ENCODE results near the gene SMPX. TPM values are rescaled to one million over a fixed set of nuclear protein-coding genes. Genes with fewer than 3 reads are reported as not detected.

The SMPX gene
- total and polyA plus RNA-seq, 7 donors = 0.89 to 111 (median 25.5) TPM; not detected in 1

DNA sequence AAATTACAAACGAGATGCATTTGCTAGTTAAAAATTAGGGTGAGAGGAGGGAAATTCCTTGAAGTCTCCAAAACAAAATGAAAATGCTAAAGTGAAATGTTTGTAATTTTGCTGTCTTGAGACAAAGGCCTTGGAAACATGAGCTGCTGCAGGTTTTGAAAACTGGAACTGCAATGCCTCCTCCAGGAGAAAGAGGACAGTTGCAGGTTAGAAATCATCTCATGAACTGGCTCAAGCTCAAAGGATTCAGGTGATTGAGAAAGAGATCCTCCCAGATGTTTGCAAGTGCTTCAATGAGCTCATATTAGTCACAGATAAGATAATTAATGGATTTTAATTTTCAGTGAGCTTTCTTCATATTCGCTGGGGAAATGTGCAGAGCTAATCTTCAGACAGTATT, 32.4 kb downstream of the SMPX start:
- H3K4me3 ChIP-seq = no peak overlapping the region
- H3K27ac ChIP-seq = no peak overlapping the region
- peaks cover 0 to 9% (median 0%) of the 10 kb centered on the region in 4 donors for H3K4me1 ChIP-seq
- 9 to 19% methylated on average over 2 of the region's 2 CpGs for WGBS, 2 donors
- no peaks in the 10 kb centered on the region for H3K9me3 ChIP-seq
- H3K36me3 ChIP-seq = no peaks in the 10 kb centered on the region
- TF ChIP-seq POLR2AphosphoS5 (IDR thresholded peaks at IDR 0.05) (no peak), POLR2A (IDR thresholded peaks at IDR 0.05) (no peak), EP300 (IDR thresholded peaks at IDR 0.05) (no peak)
- TF ChIP-seq, protein P1, sequence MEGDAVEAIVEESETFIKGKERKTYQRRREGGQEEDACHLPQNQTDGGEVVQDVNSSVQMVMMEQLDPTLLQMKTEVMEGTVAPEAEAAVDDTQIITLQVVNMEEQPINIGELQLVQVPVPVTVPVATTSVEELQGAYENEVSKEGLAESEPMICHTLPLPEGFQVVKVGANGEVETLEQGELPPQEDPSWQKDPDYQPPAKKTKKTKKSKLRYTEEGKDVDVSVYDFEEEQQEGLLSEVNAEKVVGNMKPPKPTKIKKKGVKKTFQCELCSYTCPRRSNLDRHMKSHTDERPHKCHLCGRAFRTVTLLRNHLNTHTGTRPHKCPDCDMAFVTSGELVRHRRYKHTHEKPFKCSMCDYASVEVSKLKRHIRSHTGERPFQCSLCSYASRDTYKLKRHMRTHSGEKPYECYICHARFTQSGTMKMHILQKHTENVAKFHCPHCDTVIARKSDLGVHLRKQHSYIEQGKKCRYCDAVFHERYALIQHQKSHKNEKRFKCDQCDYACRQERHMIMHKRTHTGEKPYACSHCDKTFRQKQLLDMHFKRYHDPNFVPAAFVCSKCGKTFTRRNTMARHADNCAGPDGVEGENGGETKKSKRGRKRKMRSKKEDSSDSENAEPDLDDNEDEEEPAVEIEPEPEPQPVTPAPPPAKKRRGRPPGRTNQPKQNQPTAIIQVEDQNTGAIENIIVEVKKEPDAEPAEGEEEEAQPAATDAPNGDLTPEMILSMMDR (IDR thresholded peaks at IDR 0.05) = no peak
- no peak for DNase-seq
- H3K27me3 ChIP-seq = no peaks in the 10 kb centered on the region
- intact Hi-C loops (cut with DNase I) = no loop called here

DNA sequence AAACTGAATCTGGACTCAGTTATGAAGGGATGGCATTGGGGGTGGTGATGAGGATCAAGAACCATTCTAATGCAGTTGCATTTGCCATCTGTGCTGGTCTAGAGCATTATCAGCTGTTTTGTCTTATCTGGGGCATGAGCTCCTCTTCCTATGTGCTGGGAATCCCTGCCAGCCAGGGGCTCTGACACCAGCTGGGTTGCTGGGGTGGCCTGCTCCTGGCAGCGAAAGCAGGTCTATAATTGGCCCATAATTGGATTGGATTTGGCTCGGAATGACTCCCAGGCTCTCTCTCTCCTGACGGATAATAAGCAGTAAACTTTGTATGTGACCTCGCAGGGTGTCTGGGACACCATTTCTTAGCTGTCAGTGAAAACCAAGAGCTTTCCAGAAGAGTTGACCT, 34.1 kb downstream of the SMPX start:
- Histone ChIP-seq H3K27ac (no peak overlapping the region), H3K4me3 (no peak overlapping the region), H3K27me3 (no peaks in the 10 kb centered on the region), H3K4me1 (peaks cover 0 to 9% (median 0%) of the 10 kb centered on the region in 4 donors), H3K9me3 (no peaks in the 10 kb centered on the region), H3K36me3 (no peaks in the 10 kb centered on the region)
- WGBS, 2 donors = 81 to 85% methylated on average over 4 of the region's 4 CpGs
- intact Hi-C loops (cut with DNase I) = no loop called here
- no peak for TF ChIP-seq EP300 (IDR thresholded peaks at IDR 0.05)
- no peak for TF ChIP-seq POLR2A (IDR thresholded peaks at IDR 0.05)
- TF ChIP-seq, protein P1 (IDR thresholded peaks at IDR 0.05) = no peak
- TF ChIP-seq POLR2AphosphoS5 (IDR thresholded peaks at IDR 0.05) = no peak
- DNase-seq = no peak

DNA sequence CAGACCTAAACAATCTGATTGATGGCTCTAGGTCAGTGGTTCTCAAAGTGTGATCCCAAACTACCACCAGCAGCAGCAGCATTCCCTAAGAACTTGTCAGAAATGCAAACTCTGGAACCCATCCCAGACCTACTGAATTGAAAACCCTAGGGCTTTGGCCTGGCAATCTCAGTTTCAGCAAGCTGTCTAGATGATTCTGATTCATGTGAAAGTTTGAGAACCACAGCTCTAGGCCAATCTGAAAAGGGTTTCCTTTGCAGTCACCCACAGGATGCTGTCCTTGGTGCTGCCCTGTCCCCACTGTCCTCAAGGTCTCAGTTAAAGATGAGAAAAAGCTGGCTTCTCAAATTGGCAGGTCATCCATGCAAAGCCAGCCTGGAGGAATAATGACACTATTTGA, 34.8 kb downstream of the SMPX start:
- Histone ChIP-seq H3K27me3 (no peaks in the 10 kb centered on the region), H3K4me1 (peaks cover 0 to 5% (median 0%) of the 10 kb centered on the region in 4 donors), H3K27ac (no peak overlapping the region), H3K4me3 (no peak overlapping the region), H3K36me3 (no peaks in the 10 kb centered on the region), H3K9me3 (no peaks in the 10 kb centered on the region)
- intact Hi-C loops (cut with DNase I) = no loop called here
- no peak for DNase-seq
- no peak for TF ChIP-seq POLR2A (IDR thresholded peaks at IDR 0.05)
- TF ChIP-seq POLR2AphosphoS5 (IDR thresholded peaks at IDR 0.05) = no peak
- no peak for TF ChIP-seq EP300 (IDR thresholded peaks at IDR 0.05)
- TF ChIP-seq, protein P1 (IDR thresholded peaks at IDR 0.05) = no peak

DNA sequence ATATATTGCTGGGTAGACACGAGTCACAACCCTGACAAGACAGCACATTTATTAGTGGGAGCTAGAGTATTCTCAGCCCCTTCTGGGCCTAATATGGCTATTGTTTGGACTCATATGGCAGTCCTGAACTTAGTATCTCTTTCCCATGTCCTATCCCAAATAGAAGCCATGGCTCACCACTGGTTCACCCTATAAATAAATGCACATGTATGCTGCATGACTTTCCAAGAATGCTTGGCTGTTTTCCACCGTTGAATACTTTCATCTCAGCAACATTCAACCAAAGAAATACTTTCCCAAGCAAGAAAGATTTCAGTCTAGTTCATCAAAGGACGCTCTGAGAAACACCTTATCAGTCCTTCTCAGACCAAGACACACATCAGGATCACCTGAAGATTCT, 36.7 kb downstream of the SMPX start:
- TF ChIP-seq EP300 (IDR thresholded peaks at IDR 0.05) (no peak), POLR2A (IDR thresholded peaks at IDR 0.05) (no peak), POLR2AphosphoS5 (IDR thresholded peaks at IDR 0.05) (no peak)
- TF ChIP-seq, protein P1 (IDR thresholded peaks at IDR 0.05) = no peak
- Histone ChIP-seq H3K9me3 (no peaks in the 10 kb centered on the region), H3K27ac (no peak overlapping the region), H3K27me3 (no peaks in the 10 kb centered on the region), H3K4me3 (no peak overlapping the region), H3K4me1 (peaks cover 0 to 5% (median 0%) of the 10 kb centered on the region in 4 donors), H3K36me3 (no peaks in the 10 kb centered on the region)
- WGBS, 2 donors = 83 to 87% methylated on average over 3 of the region's 3 CpGs
- intact Hi-C loops (cut with DNase I) = no loop called here
- DNase-seq = no peak

DNA sequence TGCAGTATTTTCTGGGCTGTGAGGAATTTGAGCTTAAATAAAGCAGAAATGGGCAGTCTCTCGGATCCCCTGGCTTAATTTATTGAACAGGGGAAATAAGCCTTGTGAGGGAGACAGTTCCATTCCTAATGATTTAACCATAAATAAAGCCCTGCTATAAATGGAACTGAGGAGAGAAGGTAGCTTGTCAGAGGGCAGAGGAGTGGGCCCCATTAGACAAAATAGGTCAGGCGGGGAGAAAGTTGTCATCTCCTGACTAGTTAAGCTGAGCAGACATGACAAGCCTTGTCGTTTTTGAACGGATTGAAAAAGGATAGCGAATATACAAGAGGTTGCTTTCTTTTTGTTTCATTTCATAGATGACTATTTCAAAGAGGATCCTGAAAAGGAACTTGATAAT, 39.3 kb downstream of the SMPX start:
- TF ChIP-seq EP300 (IDR thresholded peaks at IDR 0.05) (no peak), POLR2AphosphoS5 (IDR thresholded peaks at IDR 0.05) (no peak), POLR2A (IDR thresholded peaks at IDR 0.05) (no peak)
- TF ChIP-seq, protein P1 (IDR thresholded peaks at IDR 0.05) = no peak
- DNase-seq = no peak
- Histone ChIP-seq H3K4me3 (no peak overlapping the region), H3K27ac (no peak overlapping the region), H3K27me3 (no peaks in the 10 kb centered on the region), H3K9me3 (no peaks in the 10 kb centered on the region), H3K36me3 (no peaks in the 10 kb centered on the region), H3K4me1 (peaks cover 0 to 5% (median 0%) of the 10 kb centered on the region in 4 donors)
- 85 to 90% methylated on average over 5 of the region's 5 CpGs for WGBS, 2 donors
- intact Hi-C loops (cut with DNase I) = no loop called here

Data from sigmoid colon (tissue), 7 donors.